ENCODE data around the gene NDUFA7.

NDUFA7 gene

GRCh38 chr19:8321067-8321985, at the start of gene NDUFA7, which contains the start of gene RPS28:
Gene NDUFA7 (minus strand): TSS chr19:8321375. CDS start chr19:8321358, 17 bp downstream.
Gene RPS28 (plus strand): TSS chr19:8321496. CDS start chr19:8321531, 35 bp downstream.
- Histone ChIP-seq H3K9me3 (ENCODE audit: control insufficient read depth, insufficient read depth, low read length) (no peaks in the 10 kb centered on the region), H3K36me3 (ENCODE audit: insufficient read depth, low read length) (peaks cover 16% of the 10 kb centered on the region), H3K4me1 (ENCODE audit: insufficient read depth, low read length) (peaks cover 3% of the 10 kb centered on the region; the same call in 1 of the 2 replicates), H3K9ac (ENCODE audit: low read depth, low read length) (peak within 1 kb of the TSS; percentile 78)

- Histone ChIP-seq H3K9me3 (ENCODE audit: control insufficient read depth, insufficient read depth, low read length) (no peaks in the 10 kb centered on the region), H3K4me1 (ENCODE audit: insufficient read depth, low read length) (peaks cover 18% of the 10 kb centered on the region; the same call in 1 of the 2 replicates), H3K36me3 (ENCODE audit: insufficient read depth, low read length) (peaks cover 3% of the 10 kb centered on the region), H3K9ac (ENCODE audit: low read depth, low read length) (no peak overlapping the region)
Observed at GRCh38 chr19:8370176-8371010, 49.2 kb upstream of the NDUFA7 start.

- H3K9ac ChIP-seq (ENCODE audit: low read depth, low read length) = peak overlapping the region; percentile 43; the same call in 1 of the 2 replicates
- H3K9me3 ChIP-seq (ENCODE audit: control insufficient read depth, insufficient read depth, low read length) = no peaks in the 10 kb centered on the region
- peaks cover 18% of the 10 kb centered on the region; the same call in 1 of the 2 replicates for H3K4me1 ChIP-seq (ENCODE audit: insufficient read depth, low read length)
- H3K36me3 ChIP-seq (ENCODE audit: insufficient read depth, low read length) = no peaks in the 10 kb centered on the region; the same call in 1 of the 2 replicates
Observed at GRCh38 chr19:8367327-8368001, 46.3 kb upstream of the NDUFA7 start.

DNA sequence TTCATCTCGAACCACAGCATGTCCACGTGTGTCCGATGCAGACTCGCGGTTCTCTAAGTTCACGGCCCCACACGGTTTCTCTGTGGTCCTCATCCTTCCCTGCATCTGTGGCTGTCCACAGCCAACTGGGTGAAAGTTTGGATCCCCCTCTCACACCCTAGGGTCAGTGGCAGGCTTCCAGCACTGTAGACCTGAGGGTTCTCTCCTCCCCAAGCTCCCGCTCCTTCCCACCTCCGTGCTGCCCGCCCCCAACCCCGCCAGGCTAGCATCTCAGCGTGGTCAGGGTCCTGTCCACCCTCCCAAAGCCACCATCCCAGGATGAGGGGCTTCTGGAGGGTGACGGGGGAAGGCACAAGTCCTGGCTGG, 45.8 kb upstream of the NDUFA7 start:
- H3K4me1 ChIP-seq (ENCODE audit: insufficient read depth, low read length) = peaks cover 18% of the 10 kb centered on the region; the same call in 1 of the 2 replicates
- H3K9ac ChIP-seq (ENCODE audit: low read depth, low read length) = peak overlapping the region; percentile 43; the same call in 1 of the 2 replicates
- no peaks in the 10 kb centered on the region; the same call in 1 of the 2 replicates for H3K36me3 ChIP-seq (ENCODE audit: insufficient read depth, low read length)
- no peaks in the 10 kb centered on the region for H3K9me3 ChIP-seq (ENCODE audit: control insufficient read depth, insufficient read depth, low read length)

DNA sequence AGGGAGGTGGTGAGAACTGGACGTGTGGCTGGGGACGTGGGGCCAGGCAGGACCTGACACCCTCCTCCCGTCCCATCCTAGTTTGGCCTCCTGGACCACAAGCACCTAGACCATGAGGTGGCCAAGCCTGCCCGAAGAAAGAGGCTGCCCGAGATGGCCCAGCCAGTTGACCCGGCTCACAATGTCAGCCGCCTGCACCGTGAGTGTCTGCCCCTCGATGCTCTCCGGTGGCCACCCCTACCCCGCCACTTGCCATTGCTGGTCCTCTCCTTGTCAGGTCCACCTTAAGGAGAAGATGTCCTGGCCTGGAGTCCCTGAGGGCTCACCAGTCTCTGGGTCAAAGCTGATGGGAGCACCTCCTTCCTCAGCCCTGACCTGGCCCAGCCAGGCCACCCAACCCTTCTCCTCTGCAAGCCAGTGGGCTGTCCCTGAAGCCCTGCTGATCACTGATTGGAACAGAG, 45.0 kb upstream of the NDUFA7 start:
- Histone ChIP-seq H3K9ac (ENCODE audit: low read depth, low read length) (no peak overlapping the region), H3K36me3 (ENCODE audit: insufficient read depth, low read length) (no peaks in the 10 kb centered on the region; the same call in 1 of the 2 replicates), H3K4me1 (ENCODE audit: insufficient read depth, low read length) (peaks cover 18% of the 10 kb centered on the region; the same call in 1 of the 2 replicates), H3K9me3 (ENCODE audit: control insufficient read depth, insufficient read depth, low read length) (no peaks in the 10 kb centered on the region)

- H3K4me1 ChIP-seq (ENCODE audit: insufficient read depth, low read length) = peaks cover 14% of the 10 kb centered on the region; the same call in 1 of the 2 replicates
Observed at GRCh38 chr19:8363803-8364771, 42.9 kb upstream of the NDUFA7 start, which contains the start of gene ANGPTL4. Gene ANGPTL4 (plus strand): TSS chr19:8364155. CDS start chr19:8364322, 167 bp downstream.

GRCh38 chr19:8361921-8362793, 41.0 kb upstream of the NDUFA7 start:
- Histone ChIP-seq H3K36me3 (ENCODE audit: insufficient read depth, low read length) (no peaks in the 10 kb centered on the region), H3K9me3 (ENCODE audit: control insufficient read depth, insufficient read depth, low read length) (no peaks in the 10 kb centered on the region), H3K9ac (ENCODE audit: low read depth, low read length) (no peak overlapping the region), H3K4me1 (ENCODE audit: insufficient read depth, low read length) (peaks cover 13% of the 10 kb centered on the region; the same call in 1 of the 2 replicates)

More at GRCh38 chr19:8363803-8364771, 42.9 kb upstream of the NDUFA7 start, which contains the start of gene ANGPTL4:
- Histone ChIP-seq H3K36me3 (ENCODE audit: insufficient read depth, low read length) (no peaks in the 10 kb centered on the region; the same call in 1 of the 2 replicates), H3K9me3 (ENCODE audit: control insufficient read depth, insufficient read depth, low read length) (no peaks in the 10 kb centered on the region), H3K9ac (ENCODE audit: low read depth, low read length) (peak within 1 kb of the TSS; percentile 72)

DNA sequence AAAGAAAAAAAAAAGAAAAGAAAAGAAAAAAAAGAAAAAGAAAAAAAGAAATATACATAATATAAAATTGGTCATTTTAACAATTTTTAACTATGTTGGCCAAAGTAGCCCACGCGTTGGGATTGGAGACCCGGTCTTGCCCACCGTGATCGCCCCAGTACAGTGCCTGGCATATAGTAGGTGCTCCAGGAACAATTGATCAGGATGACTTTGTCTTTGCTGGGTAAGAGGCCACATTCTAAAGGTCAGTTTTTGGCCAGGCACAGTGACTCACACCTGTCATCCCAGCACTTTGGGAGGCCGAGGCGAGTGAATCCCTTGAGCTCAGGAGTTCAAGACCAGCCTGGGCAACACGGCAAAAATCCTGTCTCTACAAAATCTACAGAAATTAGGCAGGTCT, 39.0 kb upstream of the NDUFA7 start:
- H3K9ac ChIP-seq (ENCODE audit: low read depth, low read length) = no peak overlapping the region
- H3K36me3 ChIP-seq (ENCODE audit: insufficient read depth, low read length) = no peaks in the 10 kb centered on the region
- H3K4me1 ChIP-seq (ENCODE audit: insufficient read depth, low read length) = no peaks in the 10 kb centered on the region; the same call in 1 of the 2 replicates
- H3K9me3 ChIP-seq (ENCODE audit: control insufficient read depth, insufficient read depth, low read length) = no peaks in the 10 kb centered on the region

GRCh38 chr19:8358948-8359347, 37.8 kb upstream of the NDUFA7 start:
- Histone ChIP-seq H3K4me1 (ENCODE audit: insufficient read depth, low read length) (no peaks in the 10 kb centered on the region; the same call in 1 of the 2 replicates), H3K36me3 (ENCODE audit: insufficient read depth, low read length) (no peaks in the 10 kb centered on the region), H3K9me3 (ENCODE audit: control insufficient read depth, insufficient read depth, low read length) (no peaks in the 10 kb centered on the region), H3K9ac (ENCODE audit: low read depth, low read length) (no peak overlapping the region)

DNA sequence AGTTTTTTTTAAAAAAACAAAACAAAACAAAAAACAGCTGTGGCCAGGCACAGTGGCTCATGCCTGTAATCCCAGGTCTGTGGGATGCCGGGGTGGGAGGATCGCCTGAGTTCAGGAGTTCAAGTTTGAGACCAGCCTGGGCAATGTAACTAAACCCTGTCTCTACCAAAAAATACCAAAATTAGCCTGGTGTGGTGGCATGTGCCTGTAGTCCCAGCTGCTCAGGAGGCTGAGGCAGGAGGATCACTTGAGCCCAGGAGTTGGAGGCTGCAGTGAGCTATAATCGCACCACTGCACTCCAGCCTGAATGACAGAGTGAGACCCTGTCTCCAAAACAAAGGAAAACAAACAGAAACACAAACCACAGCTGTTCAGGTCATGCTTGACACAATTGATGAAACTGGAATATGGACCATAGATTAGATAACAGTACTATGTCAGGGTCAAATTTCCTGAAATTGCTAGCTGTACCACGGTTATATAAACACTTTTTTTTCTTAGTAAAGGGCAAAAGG, 35.9 kb upstream of the NDUFA7 start:
- no peaks in the 10 kb centered on the region for H3K9me3 ChIP-seq (ENCODE audit: control insufficient read depth, insufficient read depth, low read length)
- H3K4me1 ChIP-seq (ENCODE audit: insufficient read depth, low read length) = no peaks in the 10 kb centered on the region
- H3K9ac ChIP-seq (ENCODE audit: low read depth, low read length) = no peak overlapping the region
- H3K36me3 ChIP-seq (ENCODE audit: insufficient read depth, low read length) = no peaks in the 10 kb centered on the region

- Histone ChIP-seq H3K4me1 (ENCODE audit: insufficient read depth, low read length) (no peaks in the 10 kb centered on the region), H3K9me3 (ENCODE audit: control insufficient read depth, insufficient read depth, low read length) (no peaks in the 10 kb centered on the region), H3K9ac (ENCODE audit: low read depth, low read length) (no peak overlapping the region), H3K36me3 (ENCODE audit: insufficient read depth, low read length) (no peaks in the 10 kb centered on the region)
Observed at GRCh38 chr19:8355631-8356402, 34.6 kb upstream of the NDUFA7 start.
